HG03571 (cell line): Measurements from ENCODE around the gene GSX1.
"Not testable (repeated sequence)": the region's sequence is repeated elsewhere in the genome, so short reads cannot be mapped to it uniquely, and the experiment has no call there.

Experiments used
- ATAC-seq: cut with Tn5 transposase; IDR thresholded peaks from one replicate; pipeline ENCODE4 v1.9.1; 2021; ENCODE audit not compliant: unreplicated experiment

The GSX1 gene

GRCh38 chr13:27792393-27793218 is at the start of gene GSX1:
GSX1 (plus strand) TSS chr13:27792483; CDS start chr13:27792691, 208 bp downstream.
- ATAC-seq, result no peak

- ATAC-seq, result no peak
Observed at GRCh38 chr13:27744801-27745200, 47.5 kb upstream of the GSX1 start.

- ATAC-seq, result no peak
Observed at GRCh38 chr13:27745301-27745700, 47.0 kb upstream of the GSX1 start.

GRCh38 chr13:27748143-27748542 is 44.1 kb upstream of the GSX1 start:
- ATAC-seq, result not testable (repeated sequence)

GRCh38 chr13:27751953-27752532 is 40.2 kb upstream of the GSX1 start:
- no peak for ATAC-seq

- no peak for ATAC-seq
Observed at GRCh38 chr13:27765650-27766049, 26.6 kb upstream of the GSX1 start.

- ATAC-seq, result no peak
Observed at GRCh38 chr13:27770809-27771208, 21.5 kb upstream of the GSX1 start.

- ATAC-seq, result no peak
Observed at GRCh38 chr13:27772651-27773425, 19.4 kb upstream of the GSX1 start.

GRCh38 chr13:27774169-27774568 is 18.1 kb upstream of the GSX1 start:
- no peak for ATAC-seq

GRCh38 chr13:27774651-27775050 is 17.6 kb upstream of the GSX1 start:
- no peak for ATAC-seq

GRCh38 chr13:27775943-27776342 is 16.3 kb upstream of the GSX1 start:
- no peak for ATAC-seq

GRCh38 chr13:27782151-27782550 is 10.1 kb upstream of the GSX1 start:
- ATAC-seq, result no peak

- no peak for ATAC-seq
Observed at GRCh38 chr13:27783111-27783510, 9.2 kb upstream of the GSX1 start.

GRCh38 chr13:27788271-27788670 is 4.0 kb upstream of the GSX1 start:
- no peak for ATAC-seq

GRCh38 chr13:27789153-27789494 is 3.2 kb upstream of the GSX1 start:
- ATAC-seq, result no peak

GRCh38 chr13:27789495-27790303 is 2.6 kb upstream of the GSX1 start:
- no peak for ATAC-seq

GRCh38 chr13:27790523-27790922 is 1.8 kb upstream of the GSX1 start:
- ATAC-seq, result no peak

GRCh38 chr13:27791146-27791900 is 960 bp upstream of the GSX1 start:
- ATAC-seq, result no peak

GRCh38 chr13:27791901-27792392 is 336 bp upstream of the GSX1 start:
- no peak for ATAC-seq
